ENCODE data around the gene HOXD11.

- TF ChIP-seq CTCF (IDR thresholded peaks at IDR 0.05) (peak; percentile 61), EZH2 (IDR thresholded peaks at IDR 0.05; ENCODE audit: borderline replicate concordance, insufficient read depth, low read depth, low read length, poor library complexity, severe bottlenecking) (no peak)
These were observed 33.6 kb downstream of the HOXD11 start for GRCh38 chr2:176140513-176141317.

Measured in B cell (primary cell).